ENCODE measurements around the gene KCNJ11. TPM values are rescaled to one million over a fixed set of nuclear protein-coding genes. Genes with fewer than 3 reads are reported as not detected.

KCNJ11 gene
- total and polyA plus RNA-seq, 2 of the 4 experiments (the other 2 are of a cell fraction): not detected

DNA sequence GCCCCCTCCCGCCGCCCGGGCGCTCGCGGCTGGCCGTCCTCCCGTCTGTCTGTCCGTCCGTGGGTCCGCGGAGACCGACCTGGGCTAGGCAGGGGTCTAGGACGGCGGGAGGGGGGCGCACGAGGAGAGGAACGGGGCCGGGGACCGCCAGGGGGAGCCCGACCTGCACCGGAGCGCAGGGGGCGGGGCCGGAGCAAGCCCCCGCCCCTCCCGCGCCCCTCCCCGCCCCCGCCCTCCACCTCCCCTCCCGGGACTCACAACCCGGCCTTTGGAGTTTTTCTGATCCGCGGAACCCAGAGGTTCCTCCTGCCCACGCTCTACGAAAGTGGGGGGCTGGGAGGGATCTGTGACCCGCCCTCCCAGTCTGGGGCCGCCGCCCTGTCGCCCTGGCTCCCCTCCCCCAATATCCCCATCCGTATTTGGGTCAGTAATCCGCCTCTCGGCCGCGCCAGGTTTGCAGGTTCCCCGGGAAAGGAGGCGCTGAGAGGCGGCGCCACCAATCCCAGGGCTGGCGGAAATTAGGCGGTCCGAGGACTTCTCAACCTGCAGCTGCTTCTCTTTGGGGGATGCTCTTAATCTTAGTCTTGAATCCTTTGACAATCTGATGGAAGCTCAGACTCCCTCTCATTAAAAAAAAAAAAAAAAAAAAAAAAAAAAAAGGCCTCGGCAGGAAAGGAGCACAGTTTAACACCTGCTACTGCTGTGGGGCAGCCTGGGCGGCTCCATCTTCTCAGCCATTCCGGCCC lies 925 bp upstream of the KCNJ11 start:
- Histone ChIP-seq H3K36me3 (ENCODE audit: control insufficient read depth, insufficient read depth, low read length) (no peaks in the 10 kb centered on the region), H2AFZ (replicated peaks; ENCODE audit: low read length, poor library complexity) (peak overlapping the region; percentile 89), H2BK15ac (ENCODE audit: low read depth, low read length) (no peak overlapping the region), H3K9me1 (ENCODE audit: insufficient read depth, low read length) (no peaks in the 10 kb centered on the region), H3K14ac (replicated peaks; ENCODE audit: low read depth, low read length) (no peak overlapping the region), H3K23ac (ENCODE audit: low read depth, low read length) (no peak overlapping the region), H3K27me3 (ENCODE audit: control insufficient read depth, insufficient read depth, low read length) (peaks cover 24% of the 10 kb centered on the region; the same call in 1 of the 2 replicates), H2AK9ac (replicated peaks; ENCODE audit: low read depth, low read length, poor library complexity) (no peak overlapping the region), H2BK120ac (ENCODE audit: low read depth, low read length) (no peak overlapping the region), H3K4me2 (ENCODE audit: low read depth, low read length) (peak overlapping the region; percentile 45; the same call in 1 of the 2 replicates), H2AK5ac (ENCODE audit: low read depth, low read length) (no peak overlapping the region), H2BK5ac (ENCODE audit: low read depth, low read length, poor library complexity, severe bottlenecking) (no peak overlapping the region), H3K4ac (ENCODE audit: low read depth, low read length) (no peak overlapping the region), H2BK20ac (ENCODE audit: low read depth, low read length) (no peak overlapping the region), H3K27ac (ENCODE audit: insufficient read depth, low read length) (no peak overlapping the region), H3K56ac (ENCODE audit: extremely low read depth, insufficient read depth, low read length) (no peak overlapping the region), H4K5ac (ENCODE audit: low read depth, low read length) (no peak overlapping the region), H3K9me3 (ENCODE audit: control insufficient read depth, insufficient read depth, low read length) (no peaks in the 10 kb centered on the region), H3K9ac (ENCODE audit: low read depth, low read length) (no peak overlapping the region), H4K91ac (ENCODE audit: insufficient read depth, low read depth, low read length) (no peak overlapping the region), H4K8ac (ENCODE audit: low read depth in 2 of 2, low read length in 2 of 2) (no peak overlapping the region), H3K79me1 (ENCODE audit: low read depth in 1 of 2, low read length in 2 of 2) (no peaks in the 10 kb centered on the region), H4K20me1 (ENCODE audit: insufficient read depth, low read length) (no peaks in the 10 kb centered on the region), H3K4me1 (ENCODE audit: control insufficient read depth, insufficient read depth, low read length) (no peaks in the 10 kb centered on the region), H3K4me3 (ENCODE audit: insufficient read depth, low read depth, low read length) (peak overlapping the region; percentile 21), H3K18ac (ENCODE audit: low read depth, low read length) (no peak overlapping the region)
- ATAC-seq (ENCODE audit: low read depth): peak; percentile 87
- peak; percentile 11 for DNase-seq
- ChIA-PET CTCF (interaction anchor here (0.6 to 1.4 kb wide), 3 partner anchors 115 to 139 kb away, joined by 3 to 5 read pairs (median 4); no protein-coding TSS in a partner anchor), POLR2A (ENCODE audit: unreplicated experiment) (no interaction called here)
- intact Hi-C loops (cut with micrococcal nuclease) (no loop called here), in situ Hi-C loops (cut with MboI; ENCODE audit: low sequenced_read_pairs) (no loop called here), dilution Hi-C loops (cut with HindIII; ENCODE audit: low sequenced_read_pairs, unreplicated experiment) (no loop called here)
- WGBS, 2 experiments (ENCODE audit: extremely low coverage in 2 of 2, insufficient read length in 1 of 2): no CpG with 5 or more reads among the region's 55 CpGs
- no TSS peak for BruUV-seq (replicated peaks)
- TF ChIP-seq CHD1 (IDR thresholded peaks at IDR 0.05; ENCODE audit: low read depth, low read length): no peak
- TF ChIP-seq NFE2L2 (IDR thresholded peaks at IDR 0.05; ENCODE audit: low read depth, low read length): no peak
- peak; percentile 53 for TF ChIP-seq CTCF (conservative IDR thresholded peaks at IDR 0.05; ENCODE audit: low read depth, low read length)
- no peak for TF ChIP-seq RCOR1 (IDR thresholded peaks at IDR 0.05; ENCODE audit: insufficient replicate concordance, low read length)
- TF ChIP-seq SMC3 (IDR thresholded peaks at IDR 0.05; ENCODE audit: low read depth, low read length): 0 out of 2 replicates have a peak, but pooled peaks have one; percentile 8
- no peak for TF ChIP-seq RAD21 (IDR thresholded peaks at IDR 0.05; ENCODE audit: low read length)
- TF ChIP-seq, protein P1, sequence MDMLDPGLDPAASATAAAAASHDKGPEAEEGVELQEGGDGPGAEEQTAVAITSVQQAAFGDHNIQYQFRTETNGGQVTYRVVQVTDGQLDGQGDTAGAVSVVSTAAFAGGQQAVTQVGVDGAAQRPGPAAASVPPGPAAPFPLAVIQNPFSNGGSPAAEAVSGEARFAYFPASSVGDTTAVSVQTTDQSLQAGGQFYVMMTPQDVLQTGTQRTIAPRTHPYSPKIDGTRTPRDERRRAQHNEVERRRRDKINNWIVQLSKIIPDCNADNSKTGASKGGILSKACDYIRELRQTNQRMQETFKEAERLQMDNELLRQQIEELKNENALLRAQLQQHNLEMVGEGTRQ (IDR thresholded peaks at IDR 0.05; ENCODE audit: low read depth, low read length): no peak
- TF ChIP-seq MAZ (IDR thresholded peaks at IDR 0.05; ENCODE audit: borderline replicate concordance, low read depth, low read length): peak; percentile 78; the same call in 1 of the 2 replicates
- no peak for TF ChIP-seq POLR2A (IDR thresholded peaks at IDR 0.05; ENCODE audit: low read depth, low read length)
- no peak for TF ChIP-seq FOS (IDR thresholded peaks at IDR 0.05; ENCODE audit: low read depth, low read length)
- TF ChIP-seq RFX5 (IDR thresholded peaks at IDR 0.05; ENCODE audit: low read depth, low read length): no peak
- TF ChIP-seq, protein P2, sequence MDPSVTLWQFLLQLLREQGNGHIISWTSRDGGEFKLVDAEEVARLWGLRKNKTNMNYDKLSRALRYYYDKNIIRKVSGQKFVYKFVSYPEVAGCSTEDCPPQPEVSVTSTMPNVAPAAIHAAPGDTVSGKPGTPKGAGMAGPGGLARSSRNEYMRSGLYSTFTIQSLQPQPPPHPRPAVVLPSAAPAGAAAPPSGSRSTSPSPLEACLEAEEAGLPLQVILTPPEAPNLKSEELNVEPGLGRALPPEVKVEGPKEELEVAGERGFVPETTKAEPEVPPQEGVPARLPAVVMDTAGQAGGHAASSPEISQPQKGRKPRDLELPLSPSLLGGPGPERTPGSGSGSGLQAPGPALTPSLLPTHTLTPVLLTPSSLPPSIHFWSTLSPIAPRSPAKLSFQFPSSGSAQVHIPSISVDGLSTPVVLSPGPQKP (IDR thresholded peaks at IDR 0.05; ENCODE audit: borderline replicate concordance, low read depth, low read length): no peak
- no peak for TF ChIP-seq CEBPB (IDR thresholded peaks at IDR 0.05; ENCODE audit: low read depth, low read length)
- TF ChIP-seq MXI1 (IDR thresholded peaks at IDR 0.05; ENCODE audit: borderline replicate concordance, low read depth, low read length): no peak
